BLaER1 (cell line): ENCODE results near the gene TTC33.
"Not testable (repeated sequence)": the region's sequence is repeated elsewhere in the genome, so short reads cannot be mapped to it uniquely, and the experiment has no call there.

Experiments
- H3K27ac ChIP-seq: shearing (Covaris generic); formaldehyde crosslinking; 2 replicates; pipeline ENCODE4 v1.8.1; 2022
- H3K27me3 ChIP-seq: shearing (Covaris generic); formaldehyde crosslinking; 2 replicates; pipeline ENCODE4 v1.8.1; 2022
- H3K36me3 ChIP-seq: shearing (Covaris generic); formaldehyde crosslinking; 2 replicates; pipeline ENCODE4 v1.8.1; 2022
- H3K4me1 ChIP-seq: shearing (Covaris generic); formaldehyde crosslinking; 2 replicates; pipeline ENCODE4 v1.8.1; 2022
- H3K4me2 ChIP-seq: shearing (Covaris generic); formaldehyde crosslinking; 2 replicates; pipeline ENCODE4 v1.8.1; 2022
- H3K4me3 ChIP-seq: shearing (Covaris generic); formaldehyde crosslinking; 2 replicates; pipeline ENCODE4 v1.8.1; 2022
- H3K9ac ChIP-seq: shearing (Covaris generic); formaldehyde crosslinking; 2 replicates; pipeline ENCODE4 v1.8.1; 2022
- H3K9me3 ChIP-seq: shearing (Covaris generic); formaldehyde crosslinking; 2 replicates; pipeline ENCODE4 v1.8.1; 2022
- H4K20me1 ChIP-seq: shearing (Covaris generic); formaldehyde crosslinking; 2 replicates; pipeline ENCODE4 v1.8.1; 2022
- Cebpa-rat ChIP-seq: shearing (Covaris generic); IDR thresholded peaks from 2 replicates; pipeline ENCODE4 v1.8.1; 2022

TTC33 gene

DNA sequence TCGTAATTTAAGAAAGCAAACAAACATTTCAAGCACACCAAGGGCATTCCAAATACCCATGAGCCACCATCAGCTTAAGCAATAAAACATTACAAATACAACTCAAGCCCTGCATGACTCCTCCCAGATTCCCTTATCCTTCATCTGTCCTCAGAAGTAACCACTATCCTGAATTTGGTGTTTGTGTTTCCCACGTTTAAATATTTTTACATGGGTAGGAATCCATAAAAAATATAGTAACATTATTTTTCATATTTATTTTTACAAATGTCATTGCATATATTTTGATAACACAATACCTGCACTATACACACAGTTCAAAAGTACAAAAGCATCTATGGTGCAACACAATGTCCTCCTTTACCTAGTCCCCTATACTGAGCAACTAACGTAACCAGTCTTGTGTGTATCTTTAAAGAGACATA lies 36.0 kb upstream of the TTC33 start:
- peaks cover 11% of the 10 kb centered on the region for H3K4me1 ChIP-seq
- TF ChIP-seq Cebpa-rat, result no peak
- H3K9me3 ChIP-seq, result peaks cover 26% of the 10 kb centered on the region
- H3K4me2 ChIP-seq, result no peak overlapping the region
- no peak overlapping the region for H3K9ac ChIP-seq
- H3K27me3 ChIP-seq, result no peaks in the 10 kb centered on the region
- peaks cover 57% of the 10 kb centered on the region for H3K36me3 ChIP-seq
- H4K20me1 ChIP-seq, result peaks cover 88% of the 10 kb centered on the region
- H3K27ac ChIP-seq, result no peak overlapping the region
- H3K4me3 ChIP-seq, result no peak overlapping the region

- Histone ChIP-seq H3K4me2 (no peak overlapping the region), H3K4me1 (peaks cover 5% of the 10 kb centered on the region), H4K20me1 (peaks cover 88% of the 10 kb centered on the region), H3K9ac (no peak overlapping the region), H3K27me3 (no peaks in the 10 kb centered on the region), H3K27ac (no peak overlapping the region), H3K9me3 (peaks cover 29% of the 10 kb centered on the region), H3K4me3 (no peak overlapping the region), H3K36me3 (peaks cover 64% of the 10 kb centered on the region)
- TF ChIP-seq Cebpa-rat, result no peak
These were observed 35.3 kb upstream of the TTC33 start for GRCh38 chr5:40790947-40791593.

DNA sequence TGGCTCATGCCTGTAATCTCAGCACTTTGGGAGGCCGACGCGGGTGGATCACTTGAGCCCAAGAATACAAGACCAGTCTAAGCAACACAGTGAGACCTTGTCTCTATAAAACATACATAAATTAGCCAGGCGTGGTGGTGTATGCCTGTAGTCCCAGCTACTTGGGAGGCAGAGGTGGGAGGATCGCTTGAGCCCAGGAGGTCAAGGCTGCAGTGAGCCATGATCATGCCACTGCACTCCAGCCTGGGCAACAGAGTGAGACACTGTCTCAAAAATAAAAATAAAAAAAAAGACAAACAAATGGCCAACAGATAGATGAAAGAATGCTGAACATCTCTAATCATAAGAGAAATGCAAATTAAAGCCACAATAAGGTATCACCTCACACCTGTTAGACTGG lies 33.2 kb upstream of the TTC33 start:
- H3K27ac ChIP-seq, H3K4me1 ChIP-seq, H3K4me2 ChIP-seq, H3K27me3 ChIP-seq, H3K9ac ChIP-seq, H3K4me3 ChIP-seq: not testable (repeated sequence)
- H4K20me1 ChIP-seq, result peaks cover 93% of the 10 kb centered on the region
- peaks cover 29% of the 10 kb centered on the region for H3K9me3 ChIP-seq
- H3K36me3 ChIP-seq, result peaks cover 56% of the 10 kb centered on the region

DNA sequence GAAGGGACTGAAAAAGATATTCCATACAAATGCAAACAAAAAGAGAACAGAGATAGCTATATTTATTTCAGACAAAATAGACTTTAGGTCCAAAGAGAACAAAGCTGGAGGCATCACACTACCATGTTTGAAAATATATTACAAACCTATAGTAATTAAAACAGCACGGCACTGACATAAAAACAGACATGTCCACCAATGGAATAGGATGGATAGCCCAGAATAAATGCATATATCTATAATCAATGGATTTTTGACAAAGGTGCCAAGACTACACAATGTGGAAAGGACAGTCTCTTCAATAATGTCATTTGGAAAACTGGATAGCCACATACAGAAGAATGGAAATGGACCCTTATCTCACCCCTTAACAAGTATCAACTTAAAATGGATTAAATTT lies 32.2 kb upstream of the TTC33 start:
- no peak overlapping the region for H3K4me2 ChIP-seq
- H3K9me3 ChIP-seq, result peaks cover 29% of the 10 kb centered on the region
- H3K4me3 ChIP-seq, result no peak overlapping the region
- no peak overlapping the region for H3K27ac ChIP-seq
- no peaks in the 10 kb centered on the region for H3K27me3 ChIP-seq
- TF ChIP-seq Cebpa-rat, result no peak
- H3K4me1 ChIP-seq, result no peaks in the 10 kb centered on the region
- peaks cover 93% of the 10 kb centered on the region for H4K20me1 ChIP-seq
- H3K36me3 ChIP-seq, result peaks cover 54% of the 10 kb centered on the region
- H3K9ac ChIP-seq, result no peak overlapping the region

DNA sequence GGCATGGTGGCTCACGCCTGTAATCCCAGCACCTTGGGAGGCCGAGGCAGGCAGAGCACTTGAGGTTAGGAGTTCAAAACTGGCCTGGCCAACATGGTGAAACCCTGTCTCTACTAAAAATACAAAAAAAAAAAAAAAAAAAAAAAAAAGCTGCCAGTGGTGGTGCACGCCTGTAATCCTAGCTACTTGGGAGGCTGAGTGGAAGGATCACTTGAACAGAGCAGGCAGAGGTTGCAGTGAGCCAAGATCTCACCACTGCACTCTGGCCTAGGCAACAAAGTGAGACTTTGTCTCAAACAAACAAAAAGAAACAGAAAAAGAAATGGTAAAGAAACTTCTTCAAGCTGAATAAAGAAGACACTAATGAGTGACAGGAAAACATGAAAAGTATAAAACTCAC lies 30.9 kb upstream of the TTC33 start:
- H3K27me3 ChIP-seq, H3K4me1 ChIP-seq, H3K4me3 ChIP-seq, H3K27ac ChIP-seq, H3K9ac ChIP-seq, H3K4me2 ChIP-seq: not testable (repeated sequence)
- peaks cover 29% of the 10 kb centered on the region for H3K9me3 ChIP-seq
- H3K36me3 ChIP-seq, result peaks cover 54% of the 10 kb centered on the region
- peaks cover 93% of the 10 kb centered on the region for H4K20me1 ChIP-seq

DNA sequence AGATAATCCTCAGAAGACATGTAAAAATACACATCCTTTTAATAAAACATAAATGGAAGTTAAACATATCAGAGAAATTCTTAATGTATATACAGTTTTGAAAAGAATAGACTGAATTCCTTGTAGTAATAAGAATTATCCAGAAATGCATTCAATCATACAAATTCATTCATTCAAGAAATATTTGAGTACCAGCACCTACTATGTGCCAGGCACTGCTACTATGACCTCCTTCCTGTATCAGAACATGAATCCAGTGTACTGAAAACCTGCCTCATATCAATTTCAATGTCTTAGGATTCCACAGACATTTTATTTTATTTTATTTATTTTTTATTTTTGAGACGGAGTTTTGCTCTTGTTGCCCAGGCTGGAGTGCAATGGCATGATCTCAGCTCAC lies 29.2 kb upstream of the TTC33 start:
- Histone ChIP-seq H3K4me1 (no peaks in the 10 kb centered on the region), H3K27me3 (no peaks in the 10 kb centered on the region), H3K9ac (no peak overlapping the region), H3K36me3 (peaks cover 42% of the 10 kb centered on the region), H4K20me1 (peaks cover 93% of the 10 kb centered on the region), H3K27ac (no peak overlapping the region), H3K4me2 (no peak overlapping the region), H3K4me3 (no peak overlapping the region), H3K9me3 (peaks cover 29% of the 10 kb centered on the region)
- no peak for TF ChIP-seq Cebpa-rat

DNA sequence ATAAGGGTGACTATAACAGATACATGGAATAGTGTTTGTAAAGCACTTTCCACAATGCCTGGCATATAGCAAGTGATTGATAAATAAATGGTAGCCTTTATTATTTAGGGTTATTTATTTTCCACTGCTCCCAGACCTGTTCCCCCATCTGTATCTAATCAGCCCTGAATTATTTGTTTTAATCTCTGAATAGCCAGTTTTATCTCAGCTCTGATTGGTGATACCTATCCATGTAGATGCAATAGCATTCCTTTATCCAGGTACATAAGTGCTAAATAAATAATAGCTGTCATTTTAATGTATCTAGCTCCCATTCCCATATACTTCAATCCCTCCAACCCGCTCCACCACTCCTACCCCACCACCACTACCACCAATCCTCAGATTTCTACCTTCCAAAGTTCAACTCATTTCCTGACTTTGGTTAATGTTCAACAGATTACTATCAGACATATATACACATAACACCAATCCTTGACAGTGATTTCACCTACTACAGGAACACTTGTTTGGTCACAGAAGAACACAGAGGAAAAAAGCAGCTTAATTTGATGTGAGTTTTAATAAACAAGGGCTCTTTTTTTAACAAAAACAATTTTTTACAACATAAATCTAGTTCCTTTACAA lies 28.4 kb upstream of the TTC33 start:
- Histone ChIP-seq H3K27ac (no peak overlapping the region), H3K4me1 (no peaks in the 10 kb centered on the region), H3K36me3 (peaks cover 34% of the 10 kb centered on the region), H4K20me1 (peaks cover 93% of the 10 kb centered on the region), H3K9me3 (peaks cover 27% of the 10 kb centered on the region), H3K9ac (no peak overlapping the region), H3K4me3 (no peak overlapping the region), H3K27me3 (no peaks in the 10 kb centered on the region), H3K4me2 (no peak overlapping the region)
- TF ChIP-seq Cebpa-rat, result no peak

DNA sequence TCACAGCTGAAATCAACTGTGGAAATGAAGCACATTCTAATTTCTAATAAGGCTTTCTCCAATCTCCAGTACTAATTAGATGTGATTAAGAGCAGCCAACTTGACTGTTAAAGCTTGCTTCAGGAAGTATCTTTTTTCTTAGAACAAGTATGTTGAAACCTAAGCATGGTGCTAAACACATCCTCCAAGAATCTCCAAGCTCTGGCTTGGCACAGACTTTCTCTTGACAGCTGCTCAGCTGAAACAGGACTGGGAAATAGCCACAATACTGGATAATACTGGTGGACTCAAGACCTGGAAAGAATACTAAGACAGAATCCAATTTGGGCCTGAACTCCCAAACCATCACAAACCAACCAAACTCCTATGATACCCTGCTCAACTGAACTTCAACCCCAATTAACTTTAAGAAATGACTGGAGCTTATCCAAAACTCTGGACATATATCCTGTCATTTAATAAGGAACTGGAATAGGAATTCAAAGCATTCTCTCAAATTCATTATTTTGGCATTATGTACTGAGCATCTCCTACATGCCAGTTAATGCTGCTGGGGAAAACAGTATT lies 26.2 kb upstream of the TTC33 start:
- H3K27ac ChIP-seq, result no peak overlapping the region
- peaks cover 100% of the 10 kb centered on the region for H4K20me1 ChIP-seq
- H3K4me2 ChIP-seq, result no peak overlapping the region

DNA sequence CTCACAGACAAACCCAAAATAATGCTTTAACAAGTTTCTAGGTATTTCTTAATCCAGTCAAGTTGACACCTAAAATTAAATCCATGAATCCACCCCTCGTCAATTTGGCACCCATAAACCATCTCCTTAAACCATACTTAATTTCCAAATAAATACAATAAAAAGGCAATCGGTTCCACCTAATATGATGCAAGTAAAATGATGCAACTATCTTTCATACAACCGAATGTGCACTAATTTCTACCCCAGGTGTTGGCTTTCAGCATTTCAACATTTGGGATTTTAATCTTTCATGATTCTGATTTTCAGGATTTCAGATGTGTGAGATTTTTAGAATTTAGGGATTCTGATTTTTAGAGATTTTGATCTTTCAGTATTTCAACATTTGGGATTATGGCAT lies 25.1 kb upstream of the TTC33 start:
- H3K36me3 ChIP-seq, result peaks cover 26% of the 10 kb centered on the region
- H3K4me2 ChIP-seq, result no peak overlapping the region
- no peak overlapping the region for H3K4me3 ChIP-seq
- peaks cover 9% of the 10 kb centered on the region; the same call in 1 of the 2 replicates for H3K4me1 ChIP-seq
- H3K27me3 ChIP-seq, result no peaks in the 10 kb centered on the region
- no peak overlapping the region for H3K27ac ChIP-seq
- H3K9ac ChIP-seq, result no peak overlapping the region
- H3K9me3 ChIP-seq, result no peaks in the 10 kb centered on the region
- no peak for TF ChIP-seq Cebpa-rat
- peaks cover 97% of the 10 kb centered on the region for H4K20me1 ChIP-seq

More for the DNA sequence above, 26.2 kb upstream of the TTC33 start:
- no peaks in the 10 kb centered on the region for H3K27me3 ChIP-seq
- H3K9ac ChIP-seq, result no peak overlapping the region
- H3K36me3 ChIP-seq, result peaks cover 26% of the 10 kb centered on the region
- no peak overlapping the region for H3K4me3 ChIP-seq
- peaks cover 5% of the 10 kb centered on the region; the same call in 1 of the 2 replicates for H3K9me3 ChIP-seq
- no peak for TF ChIP-seq Cebpa-rat
- H3K4me1 ChIP-seq, result no peaks in the 10 kb centered on the region

GRCh38 chr5:40780199-40780598 lies 24.4 kb upstream of the TTC33 start:
- H3K4me3 ChIP-seq, result no peak overlapping the region
- H3K4me2 ChIP-seq, result no peak overlapping the region
- peaks cover 29% of the 10 kb centered on the region for H3K36me3 ChIP-seq
- TF ChIP-seq Cebpa-rat, result no peak
- H4K20me1 ChIP-seq, result peaks cover 90% of the 10 kb centered on the region
- no peaks in the 10 kb centered on the region for H3K27me3 ChIP-seq
- no peaks in the 10 kb centered on the region for H3K9me3 ChIP-seq
- no peak overlapping the region for H3K27ac ChIP-seq
- no peak overlapping the region for H3K9ac ChIP-seq
- peaks cover 9% of the 10 kb centered on the region; the same call in 1 of the 2 replicates for H3K4me1 ChIP-seq
